GM23338 (cell line): Measurements from ENCODE around the gene ELOVL6. TPM values are rescaled to one million over a fixed set of nuclear protein-coding genes. Genes with fewer than 3 reads are reported as not detected.

ENCODE experiments used
- ATAC-seq: fragments of 200-7000 bp; cut with Tn5 transposase; 3 replicates; pipeline ENCODE4 v1.9.1; 2020
- DNase-seq: peaks from one replicate; pipeline ENCODE4 v3.0.0-alpha.2; 2015; ENCODE audit warnings: low spot score
- H2AFZ ChIP-seq: fragments of 200-600 bp; sonication (generic); 2 replicates; pipeline ENCODE4 v1.8.0; 2016; ENCODE audit warnings: antibody characterized with exemption, mild to moderate bottlenecking, moderate library complexity
- H3F3A ChIP-seq: fragments of 200-600 bp; sonication (generic); replicated peaks from 2 replicates; pipeline ENCODE4 v1.8.0; 2017; ENCODE audit warnings: antibody characterized with exemption, mixed run types, low read depth
- H3K27ac ChIP-seq: fragments of 200-600 bp; sonication (generic); 2 replicates; pipeline ENCODE4 v1.6.1; 2016; ENCODE audit warnings: low read depth
- H3K27me3 ChIP-seq: fragments of 200-600 bp; sonication (generic); 2 replicates; pipeline ENCODE4 v1.8.0; 2016; ENCODE audit warnings: mild to moderate bottlenecking, mixed run types, moderate library complexity; ENCODE audit not compliant: insufficient read depth
- H3K36me3 ChIP-seq: fragments of 200-600 bp; sonication (generic); 2 replicates; pipeline ENCODE4 v1.8.0; 2016; ENCODE audit warnings: mild to moderate bottlenecking; ENCODE audit not compliant: insufficient read depth
- H3K4me1 ChIP-seq: fragments of 200-600 bp; sonication (generic); 2 replicates; pipeline ENCODE4 v1.8.0; 2016; ENCODE audit warnings: mild to moderate bottlenecking, moderate library complexity; ENCODE audit not compliant: insufficient read depth
- H3K4me2 ChIP-seq: fragments of 200-600 bp; sonication (generic); 2 replicates; pipeline ENCODE4 v1.7.1; 2017; ENCODE audit warnings: mixed run types
- H3K4me3 ChIP-seq: fragments of 200-600 bp; sonication (generic); 2 replicates; pipeline ENCODE4 v1.6.1; 2016; ENCODE audit warnings: mixed run types
- H3K79me2 ChIP-seq: fragments of 200-600 bp; sonication (generic); replicated peaks from 2 replicates; pipeline ENCODE4 v1.8.0; 2017; ENCODE audit warnings: mild to moderate bottlenecking; ENCODE audit not compliant: insufficient read depth
- H3K9me2 ChIP-seq: fragments of 200-600 bp; sonication (generic); 2 replicates; pipeline ENCODE4 v1.8.0; 2017; ENCODE audit not compliant: insufficient read depth
- H4K20me1 ChIP-seq: fragments of 200-600 bp; sonication (generic); replicated peaks from 2 replicates; pipeline ENCODE4 v1.8.0; 2017; ENCODE audit warnings: mild to moderate bottlenecking; ENCODE audit not compliant: insufficient read depth
- H3K27ac Mint-ChIP-seq: 2 replicates; pipeline ENCODE4 v1.8.0; 2020; ENCODE audit warnings: inconsistent platforms, mild to moderate bottlenecking, moderate library complexity, mixed read lengths
- H3K27me3 Mint-ChIP-seq: 3 replicates; pipeline ENCODE4 v1.8.0; 2022; ENCODE audit warnings: low read depth, mild to moderate bottlenecking, moderate library complexity, mixed read lengths, inconsistent platforms; ENCODE audit not compliant: insufficient read depth, poor library complexity
- H3K36me3 Mint-ChIP-seq: 3 replicates; pipeline ENCODE4 v1.8.0; 2021; ENCODE audit warnings: low read depth, mild to moderate bottlenecking, inconsistent platforms, moderate library complexity, mixed read lengths
- H3K4me1 Mint-ChIP-seq: 3 replicates; pipeline ENCODE4 v1.8.0; 2020; ENCODE audit warnings: mild to moderate bottlenecking, inconsistent platforms, mixed read lengths
- H3K4me3 Mint-ChIP-seq: 3 replicates; pipeline ENCODE4 v1.8.0; 2021; ENCODE audit warnings: moderate library complexity, mild to moderate bottlenecking, inconsistent platforms, mixed read lengths
- H3K9me3 Mint-ChIP-seq: 3 replicates; pipeline ENCODE4 v1.8.0; 2020; ENCODE audit warnings: moderate library complexity, mild to moderate bottlenecking, inconsistent platforms, mixed read lengths
- CREB1 ChIP-seq: fragments of 250-450 bp; sonication (Bioruptor Pico); IDR thresholded peaks from 2 replicates; pipeline ENCODE4 v1.5.0; 2020; ENCODE audit warnings: low read depth, mild to moderate bottlenecking, moderate library complexity
- CTCF ChIP-seq, 2 experiments: fragments of 200-600 bp in 1 of 2; sonication (generic) in 1 of 2; conservative IDR thresholded peaks; 2 replicates each; pipeline versions ENCODE4 v1.5.1 to v1.6.1; 2016 to 2017; ENCODE audit warnings: antibody characterized with exemption in 2 of 2, low read depth in 2 of 2, mild to moderate bottlenecking in 2 of 2, moderate library complexity in 1 of 2
- ETS1 ChIP-seq: IDR thresholded peaks from 2 replicates; pipeline ENCODE4 v1.6.1; 2016; ENCODE audit warnings: antibody characterized with exemption
- EZH2 ChIP-seq: fragments of 200-600 bp; sonication (generic); IDR thresholded peaks from one replicate; pipeline ENCODE4 v1.8.0; 2017; ENCODE audit warnings: antibody characterized with exemption, mild to moderate bottlenecking, low read depth; ENCODE audit not compliant: unreplicated experiment
- EZH2phosphoT487 ChIP-seq: fragments of 200-600 bp; sonication (generic); IDR thresholded peaks from one replicate; pipeline ENCODE4 v1.8.1; 2018; ENCODE audit warnings: antibody characterized with exemption; ENCODE audit not compliant: unreplicated experiment
- JUNB ChIP-seq: IDR thresholded peaks from one replicate; pipeline ENCODE4 v1.6.1; 2016; ENCODE audit warnings: antibody characterized with exemption; ENCODE audit not compliant: unreplicated experiment
- NANOG ChIP-seq: IDR thresholded peaks from 2 replicates; pipeline ENCODE4 v1.6.1; 2016; ENCODE audit warnings: antibody characterized with exemption, borderline replicate concordance
- POLR2AphosphoS5 ChIP-seq: IDR thresholded peaks from 2 replicates; pipeline ENCODE4 v1.6.1; 2016; ENCODE audit warnings: antibody characterized with exemption, low read depth
- STAT1 ChIP-seq: IDR thresholded peaks from one replicate; pipeline ENCODE4 v1.6.1; 2016; ENCODE audit warnings: antibody characterized with exemption; ENCODE audit not compliant: unreplicated experiment
- ZNF114 ChIP-seq: fragments of 250-450 bp; sonication (Bioruptor Pico); IDR thresholded peaks from 2 replicates; pipeline ENCODE4 v1.5.0; 2020; ENCODE audit warnings: mild to moderate bottlenecking, moderate library complexity
- ZNF331 ChIP-seq: fragments of 250-450 bp; sonication (Bioruptor Pico); IDR thresholded peaks from 2 replicates; pipeline ENCODE4 v1.5.0; 2020; ENCODE audit warnings: low read depth, mild to moderate bottlenecking, moderate library complexity
- ZNF462 ChIP-seq: fragments of 250-450 bp; sonication (Bioruptor Pico); IDR thresholded peaks from 2 replicates; pipeline ENCODE4 v1.5.0; 2020; ENCODE audit warnings: mild to moderate bottlenecking, moderate library complexity
- polyA plus RNA-seq: library from polyadenylated mRNA; unstranded; fragments of >200 nt; fragmentation: Nextera tagmentation; extraction: Ambion mirVana; gene quantifications from 2 replicates; pipeline ENCODE4 v1.2.1, GENCODE V29; 2016
- total RNA-seq: library from RNA; depleted of rRNA; stranded (reverse); fragments of >200 nt; shearing (Covaris generic); gene quantifications from 2 replicates; pipeline ENCODE4 v1.2.3, GENCODE V29; 2014
- TF ChIP-seq, protein P1 (sequence below): IDR thresholded peaks from one replicate; pipeline ENCODE4 v1.6.1; 2018; ENCODE audit warnings: antibody characterized with exemption; ENCODE audit not compliant: unreplicated experiment

Gene ELOVL6
- total and polyA plus RNA-seq, 2 experiments from 2014 or later: 82.7 to 89.5 TPM

GRCh38 chr4:110190249-110190648, 8.2 kb downstream of the ELOVL6 start:
- H3K9me3 Mint-ChIP-seq: no peaks in the 10 kb centered on the region
- H3K36me3 Mint-ChIP-seq: peaks cover 53% of the 10 kb centered on the region
- TF ChIP-seq CREB1 (CRISPR knock-in tag): no peak
- TF ChIP-seq JUNB: no peak
- TF ChIP-seq EZH2: no peak
- TF ChIP-seq ETS1: no peak
- no peak for TF ChIP-seq POLR2AphosphoS5
- no peak for TF ChIP-seq ZNF462
- no peak for TF ChIP-seq NANOG
- TF ChIP-seq, protein P1, sequence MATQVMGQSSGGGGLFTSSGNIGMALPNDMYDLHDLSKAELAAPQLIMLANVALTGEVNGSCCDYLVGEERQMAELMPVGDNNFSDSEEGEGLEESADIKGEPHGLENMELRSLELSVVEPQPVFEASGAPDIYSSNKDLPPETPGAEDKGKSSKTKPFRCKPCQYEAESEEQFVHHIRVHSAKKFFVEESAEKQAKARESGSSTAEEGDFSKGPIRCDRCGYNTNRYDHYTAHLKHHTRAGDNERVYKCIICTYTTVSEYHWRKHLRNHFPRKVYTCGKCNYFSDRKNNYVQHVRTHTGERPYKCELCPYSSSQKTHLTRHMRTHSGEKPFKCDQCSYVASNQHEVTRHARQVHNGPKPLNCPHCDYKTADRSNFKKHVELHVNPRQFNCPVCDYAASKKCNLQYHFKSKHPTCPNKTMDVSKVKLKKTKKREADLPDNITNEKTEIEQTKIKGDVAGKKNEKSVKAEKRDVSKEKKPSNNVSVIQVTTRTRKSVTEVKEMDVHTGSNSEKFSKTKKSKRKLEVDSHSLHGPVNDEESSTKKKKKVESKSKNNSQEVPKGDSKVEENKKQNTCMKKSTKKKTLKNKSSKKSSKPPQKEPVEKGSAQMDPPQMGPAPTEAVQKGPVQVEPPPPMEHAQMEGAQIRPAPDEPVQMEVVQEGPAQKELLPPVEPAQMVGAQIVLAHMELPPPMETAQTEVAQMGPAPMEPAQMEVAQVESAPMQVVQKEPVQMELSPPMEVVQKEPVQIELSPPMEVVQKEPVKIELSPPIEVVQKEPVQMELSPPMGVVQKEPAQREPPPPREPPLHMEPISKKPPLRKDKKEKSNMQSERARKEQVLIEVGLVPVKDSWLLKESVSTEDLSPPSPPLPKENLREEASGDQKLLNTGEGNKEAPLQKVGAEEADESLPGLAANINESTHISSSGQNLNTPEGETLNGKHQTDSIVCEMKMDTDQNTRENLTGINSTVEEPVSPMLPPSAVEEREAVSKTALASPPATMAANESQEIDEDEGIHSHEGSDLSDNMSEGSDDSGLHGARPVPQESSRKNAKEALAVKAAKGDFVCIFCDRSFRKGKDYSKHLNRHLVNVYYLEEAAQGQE: no peak
- no peak for TF ChIP-seq ZNF114 (CRISPR knock-in tag)
- no peak for TF ChIP-seq EZH2phosphoT487
- TF ChIP-seq STAT1: no peak
- no peak for TF ChIP-seq ZNF331 (CRISPR knock-in tag)
- no peak for TF ChIP-seq CTCF (conservative IDR thresholded peaks at IDR 0.05; ENCODE audit: low read depth in 2 of 2)

More at GRCh38 chr4:110190249-110190648, 8.2 kb downstream of the ELOVL6 start:
- Histone ChIP-seq H4K20me1 (peaks cover 27% of the 10 kb centered on the region), H3K4me2 (no peak overlapping the region), H3K4me3 (no peak overlapping the region), H3K79me2 (peaks cover 97% of the 10 kb centered on the region), H3K9me2 (no peaks in the 10 kb centered on the region), H3K36me3 (peaks cover 10% of the 10 kb centered on the region), H3F3A (peaks cover 11% of the 10 kb centered on the region; the same call in 1 of the 2 replicates), H2AFZ (no peak overlapping the region), H3K27me3 (no peaks in the 10 kb centered on the region), H3K4me1 (peaks cover 35% of the 10 kb centered on the region), H3K27ac (no peak overlapping the region)
- Mint-ChIP-seq H3K27ac (no peak overlapping the region), H3K4me1 (peaks cover 36% of the 10 kb centered on the region), H3K4me3 (no peak overlapping the region), H3K27me3 (peaks cover 4% of the 10 kb centered on the region)
- ATAC-seq (no peak), DNase-seq (no peak)
